ENCODE results near the gene HNRNPUL2.

DNA sequence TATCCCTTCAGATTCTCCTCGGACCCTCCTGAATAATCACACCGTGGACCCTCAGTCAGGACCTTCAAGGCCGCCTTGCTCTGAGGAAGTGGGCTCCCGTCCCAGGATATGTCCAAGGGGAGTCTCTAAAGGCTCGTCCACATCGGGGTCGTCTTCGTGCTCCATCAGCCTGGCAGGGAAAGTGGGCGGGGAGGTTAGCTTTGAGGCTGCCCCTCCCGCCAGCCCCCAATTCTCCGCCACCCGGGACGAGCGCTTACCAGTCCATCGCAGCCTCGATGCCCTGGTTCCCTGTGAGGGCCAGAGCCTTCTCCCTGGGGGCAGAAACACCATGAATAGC lies 48.9 kb downstream of the HNRNPUL2 start:
- TF ChIP-seq, protein P1, sequence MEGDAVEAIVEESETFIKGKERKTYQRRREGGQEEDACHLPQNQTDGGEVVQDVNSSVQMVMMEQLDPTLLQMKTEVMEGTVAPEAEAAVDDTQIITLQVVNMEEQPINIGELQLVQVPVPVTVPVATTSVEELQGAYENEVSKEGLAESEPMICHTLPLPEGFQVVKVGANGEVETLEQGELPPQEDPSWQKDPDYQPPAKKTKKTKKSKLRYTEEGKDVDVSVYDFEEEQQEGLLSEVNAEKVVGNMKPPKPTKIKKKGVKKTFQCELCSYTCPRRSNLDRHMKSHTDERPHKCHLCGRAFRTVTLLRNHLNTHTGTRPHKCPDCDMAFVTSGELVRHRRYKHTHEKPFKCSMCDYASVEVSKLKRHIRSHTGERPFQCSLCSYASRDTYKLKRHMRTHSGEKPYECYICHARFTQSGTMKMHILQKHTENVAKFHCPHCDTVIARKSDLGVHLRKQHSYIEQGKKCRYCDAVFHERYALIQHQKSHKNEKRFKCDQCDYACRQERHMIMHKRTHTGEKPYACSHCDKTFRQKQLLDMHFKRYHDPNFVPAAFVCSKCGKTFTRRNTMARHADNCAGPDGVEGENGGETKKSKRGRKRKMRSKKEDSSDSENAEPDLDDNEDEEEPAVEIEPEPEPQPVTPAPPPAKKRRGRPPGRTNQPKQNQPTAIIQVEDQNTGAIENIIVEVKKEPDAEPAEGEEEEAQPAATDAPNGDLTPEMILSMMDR (conservative IDR thresholded peaks at IDR 0.05 in 1 of 2, IDR thresholded peaks at IDR 0.05 in 1 of 2; ENCODE audit: low read depth in 1 of 2, low read length in 2 of 2): no peak
- TF ChIP-seq EZH2 (IDR thresholded peaks at IDR 0.05; ENCODE audit: low read length, missing control alignments): no peak
